Heart left ventricle (tissue), 16 donors: Measurements from ENCODE around the gene DUSP22. TPM values are rescaled to one million over a fixed set of nuclear protein-coding genes. Genes with fewer than 3 reads are reported as not detected.
A peak's percentile ranks its signal among the peaks of the same experiment; 100 is the strongest.

Experiments used
- ATAC-seq, 4 donors: fragments of 200-7000 bp; cut with Tn5 transposase; one replicate each; pipeline ENCODE4 v1.9.1; 2020 to 2022; ENCODE audit warnings: moderate library complexity in 4 of 4, mild to moderate bottlenecking in 3 of 4, moderate number of reproducible peaks in 1 of 4
- DNase-seq, 5 donors: peaks; one replicate each; pipeline ENCODE4 v3.0.0-alpha.2; 2020
- H3K27ac ChIP-seq, 12 donors: fragments of 200-600 bp; sonication (generic) in 4 of 12; one replicate each; pipeline versions ENCODE4 v1.5.0 to v1.8.0; 2016 to 2022; ENCODE audit warnings: mild to moderate bottlenecking in 2 of 12
- H3K27me3 ChIP-seq, 9 donors: fragments of 200-600 bp; sonication (generic) in 2 of 9; one replicate each; pipeline versions ENCODE4 v1.5.1 to v1.8.0; 2016 to 2022; ENCODE audit warnings: mild to moderate bottlenecking in 3 of 9
- H3K36me3 ChIP-seq, 9 donors: fragments of 200-600 bp; sonication (generic) in 2 of 9; one replicate each; pipeline versions ENCODE4 v1.5.0 to v1.8.0; 2018 to 2022; ENCODE audit warnings: mild to moderate bottlenecking in 2 of 9
- H3K4me1 ChIP-seq, 12 donors: fragments of 200-600 bp; sonication (generic) in 4 of 12; one replicate each; pipeline versions ENCODE4 v1.5.0 to v1.8.0; 2016 to 2022; ENCODE audit warnings: mild to moderate bottlenecking in 3 of 12
- H3K4me3 ChIP-seq, 12 donors: fragments of 200-600 bp; sonication (generic) in 4 of 12; one replicate each; pipeline versions ENCODE4 v1.5.0 to v1.8.0; 2017 to 2022; ENCODE audit warnings: mild to moderate bottlenecking in 9 of 12, moderate library complexity in 4 of 12
- H3K9me3 ChIP-seq, 12 donors: fragments of 200-600 bp; sonication (generic) in 4 of 12; one replicate each; pipeline versions ENCODE4 v1.5.0 to v1.8.0; 2016 to 2022; ENCODE audit warnings: mild to moderate bottlenecking in 1 of 12
- POLR2A ChIP-seq, 2 donors: fragments of 450-650 bp; IDR thresholded peaks; one replicate each; pipeline ENCODE4 v1.6.1; 2017; ENCODE audit warnings: antibody characterized with exemption in 2 of 2, mild to moderate bottlenecking in 2 of 2, moderate library complexity in 2 of 2
- WGBS, 4 donors: extraction: QIAGEN DNeasy Blood & Tissue Kit in 2 of 4; methylation state at CpG; one replicate each; pipeline versions ENCODE4 v1.1.5 to v1.1.7; 2013 to 2018; 5-methylcytosine and 5-hydroxymethylcytosine counted together
- intact Hi-C, 10 donors: fragments of 100-400 bp; cut with DNase I; formaldehyde crosslinking; loops; one replicate each; pipeline versions ENCODE4 v1.11.1 to v1.14.2; 2022
- polyA plus RNA-seq, 2 donors: library from polyadenylated mRNA; stranded (reverse); fragments of 200-250 nt; gene quantifications; one replicate each; pipeline ENCODE4 v1.2.3, GENCODE V29; 2013
- total RNA-seq, 9 donors: library from RNA; depleted of rRNA in 2 of 9; stranded (reverse); fragments of >200 nt in 2 of 9; fragmentation: NEBNext Ultra II Directional in 3 of 9; extraction: Animal tissue kit (Norgen Biotek cat#: 25700) in 3 of 9; gene quantifications; one replicate each; pipeline versions ENCODE4 v1.1.0 to v1.2.4, GENCODE V29; 2016 to 2023
- TF ChIP-seq, protein P1 (sequence below), 12 donors: fragments of 200-600 bp; sonication (generic) in 4 of 12; IDR thresholded peaks; one replicate each; pipeline versions ENCODE4 v1.5.0 to v1.8.0; 2018 to 2022; ENCODE audit warnings: antibody characterized with exemption in 12 of 12, mild to moderate bottlenecking in 5 of 12
- donor health status: ischemic (EF 13 %, LVEDD 7.1; RV severe dilation, severe dysfunction).
- donor health status: healthy with polysubstance abuse.
- donor health status: DM: no; HTN: yes; CAD: no.
- donor health status: DM: no; HTN: no; CAD: no.
- donor health status: ischemic (EF 25% LVEDD 6.9; RV normal size, moderate dysfunction).
- donor health status: ischemic (EF 25% LVEDD 5.7; RV mildly dilated, moderate dysfunction).
- donor health status: healthy.
- donor health status: DM: yes; HTN: yes; CAD: no.
- donor health status: ischemic (EF 35%, LVEDD 5.7; RV mildly dilated, moderate dysfunction).
- donor health status: nonischemic (EF 11% LVEDD 7.7; RV severe dilation, severe dysfunction).
- donor health status: DM: yes; HTN: yes; CAD: no.
- donor health status: PGD.
- donor health status: ischemic (EF 29% LVEDD 5.4; RV normal size, mild dysfunction).
- donor health status: nonischemic (EF 23%, LVEDD 6.1; RV moderate dilation, normal function).

DUSP22 gene
- total and polyA plus RNA-seq, 11 donors = 33.4 to 79.9 (median 48.2) TPM

DNA sequence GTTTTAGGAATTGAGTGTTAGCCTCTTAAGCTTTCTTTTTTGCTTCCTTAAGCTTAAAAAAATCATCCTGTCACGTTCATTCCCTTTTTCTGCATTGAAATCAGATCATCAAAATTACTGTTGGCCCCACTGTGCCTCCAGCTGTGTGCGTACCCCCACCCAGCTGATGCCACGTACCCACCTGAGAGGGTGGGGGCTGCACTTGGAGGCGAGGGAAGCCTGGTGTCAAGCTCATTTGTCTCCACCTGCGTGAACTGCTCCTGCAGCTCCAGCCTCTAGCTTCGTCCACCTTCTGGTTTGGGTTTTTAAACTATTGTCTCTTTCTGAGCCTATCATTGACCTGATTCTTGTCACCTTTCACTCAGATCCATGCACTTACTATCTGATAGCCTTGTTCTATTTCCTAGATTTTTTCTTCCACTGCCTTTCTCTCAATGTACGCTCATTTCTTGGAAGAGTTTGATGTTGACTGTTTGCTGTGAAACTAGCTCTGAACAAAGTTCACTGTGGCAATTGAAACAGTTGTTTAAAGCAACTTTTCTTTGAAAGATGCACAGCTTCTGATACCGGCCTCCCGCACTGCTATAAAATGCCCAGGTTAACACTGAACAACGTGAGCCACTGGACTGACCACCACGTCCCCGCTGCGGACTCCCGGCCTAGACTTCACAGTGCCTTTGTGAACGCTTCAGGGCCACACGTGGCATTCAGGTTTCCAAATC lies 69.3 kb downstream of the DUSP22 start:
- no peak for TF ChIP-seq POLR2A (IDR thresholded peaks at IDR 0.05)
- TF ChIP-seq, protein P1, sequence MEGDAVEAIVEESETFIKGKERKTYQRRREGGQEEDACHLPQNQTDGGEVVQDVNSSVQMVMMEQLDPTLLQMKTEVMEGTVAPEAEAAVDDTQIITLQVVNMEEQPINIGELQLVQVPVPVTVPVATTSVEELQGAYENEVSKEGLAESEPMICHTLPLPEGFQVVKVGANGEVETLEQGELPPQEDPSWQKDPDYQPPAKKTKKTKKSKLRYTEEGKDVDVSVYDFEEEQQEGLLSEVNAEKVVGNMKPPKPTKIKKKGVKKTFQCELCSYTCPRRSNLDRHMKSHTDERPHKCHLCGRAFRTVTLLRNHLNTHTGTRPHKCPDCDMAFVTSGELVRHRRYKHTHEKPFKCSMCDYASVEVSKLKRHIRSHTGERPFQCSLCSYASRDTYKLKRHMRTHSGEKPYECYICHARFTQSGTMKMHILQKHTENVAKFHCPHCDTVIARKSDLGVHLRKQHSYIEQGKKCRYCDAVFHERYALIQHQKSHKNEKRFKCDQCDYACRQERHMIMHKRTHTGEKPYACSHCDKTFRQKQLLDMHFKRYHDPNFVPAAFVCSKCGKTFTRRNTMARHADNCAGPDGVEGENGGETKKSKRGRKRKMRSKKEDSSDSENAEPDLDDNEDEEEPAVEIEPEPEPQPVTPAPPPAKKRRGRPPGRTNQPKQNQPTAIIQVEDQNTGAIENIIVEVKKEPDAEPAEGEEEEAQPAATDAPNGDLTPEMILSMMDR (IDR thresholded peaks at IDR 0.05) = no peak
- intact Hi-C loops = loop anchor here in 1 of 10 donors (10.0 kb wide), 1 partner anchor 137 kb away; no protein-coding TSS in a partner anchor
- Histone ChIP-seq H3K4me3 (no peak overlapping the region), H3K27ac (no peak overlapping the region), H3K9me3 (peaks cover 0 to 12% (median 0%) of the 10 kb centered on the region in 12 donors), H3K4me1 (peaks cover 0 to 4% (median 0%) of the 10 kb centered on the region in 12 donors), H3K36me3 (no peaks in the 10 kb centered on the region), H3K27me3 (peaks cover 0 to 9% (median 0%) of the 10 kb centered on the region in 9 donors)
- 81 to 87% (median 84%) methylated on average over 16 of the region's 16 CpGs for WGBS, 4 donors
- DNase-seq = peak in 1 of 5 donors; percentile 20
- ATAC-seq = no peak

GRCh38 chr6:362231-362923 lies 70.1 kb downstream of the DUSP22 start:
- no peak for TF ChIP-seq POLR2A (IDR thresholded peaks at IDR 0.05)
- TF ChIP-seq, protein P1 (IDR thresholded peaks at IDR 0.05) = no peak
- Histone ChIP-seq H3K9me3 (peaks cover 0 to 12% (median 0%) of the 10 kb centered on the region in 12 donors), H3K27me3 (peaks cover 0 to 14% (median 0%) of the 10 kb centered on the region in 9 donors), H3K4me3 (no peak overlapping the region), H3K4me1 (no peaks in the 10 kb centered on the region), H3K36me3 (no peaks in the 10 kb centered on the region), H3K27ac (no peak overlapping the region)
- intact Hi-C loops = loop anchor here in 1 of 10 donors (10.0 kb wide), 1 partner anchor 138 kb away; no protein-coding TSS in a partner anchor
- WGBS, 4 donors = 78 to 86% (median 81%) methylated on average over 14 of the region's 14 CpGs
- no peak for DNase-seq
- ATAC-seq = no peak

DNA sequence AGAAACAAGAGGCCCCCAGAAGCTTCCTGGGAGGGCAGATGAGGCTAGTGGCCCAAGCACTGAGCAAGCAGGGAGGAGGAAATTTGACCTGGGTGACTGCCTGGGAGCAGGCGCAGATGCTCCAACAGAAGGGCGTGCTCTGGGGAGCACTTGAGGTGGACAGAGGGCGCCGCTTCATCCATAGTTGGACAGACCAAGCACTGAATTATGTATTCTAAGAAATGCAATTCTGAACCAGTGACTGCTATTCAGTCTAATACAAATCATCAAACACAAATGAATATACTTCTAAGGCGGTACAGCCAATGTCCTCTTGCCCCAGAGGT lies 70.6 kb downstream of the DUSP22 start:
- TF ChIP-seq, protein P1 (IDR thresholded peaks at IDR 0.05) = no peak
- no peak for TF ChIP-seq POLR2A (IDR thresholded peaks at IDR 0.05)
- H3K4me3 ChIP-seq = no peak overlapping the region
- no peak overlapping the region for H3K27ac ChIP-seq
- ATAC-seq (no peak), DNase-seq (peak in 1 of 5 donors; percentile 21)
- 71 to 84% (median 78%) methylated on average over 5 of the region's 5 CpGs for WGBS, 4 donors
- H3K4me1 ChIP-seq = no peaks in the 10 kb centered on the region
- no peaks in the 10 kb centered on the region for H3K36me3 ChIP-seq
- intact Hi-C loops = loop anchor here in 1 of 10 donors (10.0 kb wide), 1 partner anchor 138 kb away; no protein-coding TSS in a partner anchor
- peaks cover 0 to 19% (median 0%) of the 10 kb centered on the region in 9 donors for H3K27me3 ChIP-seq
- H3K9me3 ChIP-seq = peaks cover 0 to 12% (median 0%) of the 10 kb centered on the region in 12 donors

DNA sequence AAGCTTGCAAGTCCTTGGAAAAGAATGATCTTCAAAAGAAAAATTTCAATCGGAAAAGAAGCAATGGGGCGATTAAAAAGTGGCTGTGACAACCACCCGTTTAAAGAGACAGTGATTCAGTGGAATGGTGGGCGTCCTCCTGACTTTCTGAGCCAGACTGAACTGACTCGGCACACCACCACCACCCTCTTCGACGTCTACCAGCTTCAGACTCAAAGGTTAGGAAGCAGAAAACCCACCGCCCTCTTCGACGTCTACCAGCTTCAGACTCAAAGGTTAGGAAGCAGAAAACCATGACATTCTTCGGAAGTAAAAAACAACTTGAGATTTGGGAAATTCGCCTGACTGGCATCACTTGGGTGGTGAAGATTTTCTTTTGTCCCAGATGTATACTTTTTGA lies 71.0 kb downstream of the DUSP22 start:
- Histone ChIP-seq H3K9me3 (peaks cover 0 to 12% (median 0%) of the 10 kb centered on the region in 12 donors), H3K27me3 (peaks cover 0 to 23% (median 0%) of the 10 kb centered on the region in 9 donors), H3K4me1 (no peaks in the 10 kb centered on the region), H3K36me3 (no peaks in the 10 kb centered on the region), H3K27ac (no peak overlapping the region), H3K4me3 (no peak overlapping the region)
- ATAC-seq (no peak), DNase-seq (no peak)
- intact Hi-C loops = loop anchor here in 1 of 10 donors (10.0 kb wide), 1 partner anchor 138 kb away; no protein-coding TSS in a partner anchor
- 87 to 89% (median 89%) methylated on average over 12 of the region's 12 CpGs for WGBS, 4 donors
- no peak for TF ChIP-seq POLR2A (IDR thresholded peaks at IDR 0.05)
- TF ChIP-seq, protein P1 (IDR thresholded peaks at IDR 0.05) = no peak
